ENCODE results near the gene ADISSP.
A peak's percentile ranks its signal among the peaks of the same experiment; 100 is the strongest.

The ADISSP gene

GRCh38 chr20:3739054-3739925, 28.3 kb downstream of the ADISSP start:
- no peak for DNase-seq (ENCODE audit: low read depth, low spot score)

GRCh38 chr20:3738111-3739053, 29.2 kb downstream of the ADISSP start:
- DNase-seq (ENCODE audit: low read depth, low spot score): no peak

- no peak for DNase-seq (ENCODE audit: low read depth, low spot score)
Observed at GRCh38 chr20:3735768-3736167, 31.8 kb downstream of the ADISSP start.

GRCh38 chr20:3734111-3734843, 33.3 kb downstream of the ADISSP start:
- DNase-seq (ENCODE audit: low read depth, low spot score): no peak

GRCh38 chr20:3733119-3733995, 34.2 kb downstream of the ADISSP start:
- DNase-seq (ENCODE audit: low read depth, low spot score): no peak

GRCh38 chr20:3732327-3733118, 35.0 kb downstream of the ADISSP start, which contains the start of gene HSPA12B:
Gene HSPA12B (plus strand): TSS chr20:3732685. CDS start chr20:3738675, 5,990 bp downstream.
- DNase-seq (ENCODE audit: low read depth, low spot score): no peak

- DNase-seq (ENCODE audit: low read depth, low spot score): no peak
Observed at GRCh38 chr20:3731944-3732326, 35.6 kb downstream of the ADISSP start.

GRCh38 chr20:3730803-3731672, 36.5 kb downstream of the ADISSP start:
- no peak for DNase-seq (ENCODE audit: low read depth, low spot score)

- no peak for DNase-seq (ENCODE audit: low read depth, low spot score)
Observed at GRCh38 chr20:3729811-3730540, 37.6 kb downstream of the ADISSP start.

- no peak for DNase-seq (ENCODE audit: low read depth, low spot score)
Observed at GRCh38 chr20:3729378-3729777, 38.2 kb downstream of the ADISSP start.

GRCh38 chr20:3728876-3729275, 38.7 kb downstream of the ADISSP start:
- DNase-seq (ENCODE audit: low read depth, low spot score): no peak

- DNase-seq (ENCODE audit: low read depth, low spot score): no peak
Observed at GRCh38 chr20:3728354-3728753, 39.2 kb downstream of the ADISSP start.

GRCh38 chr20:3727401-3728021, 40.0 kb downstream of the ADISSP start:
- DNase-seq (ENCODE audit: low read depth, low spot score): peak; percentile 69

- DNase-seq (ENCODE audit: low read depth, low spot score): no peak
Observed at GRCh38 chr20:3724356-3724755, 43.2 kb downstream of the ADISSP start.

- DNase-seq (ENCODE audit: low read depth, low spot score): no peak
Observed at GRCh38 chr20:3723284-3723683, 44.3 kb downstream of the ADISSP start.

- no peak for DNase-seq (ENCODE audit: low read depth, low spot score)
Observed at GRCh38 chr20:3721912-3722311, 45.6 kb downstream of the ADISSP start.

GRCh38 chr20:3720626-3721025, 46.9 kb downstream of the ADISSP start:
- no peak for DNase-seq (ENCODE audit: low read depth, low spot score)

- no peak for DNase-seq (ENCODE audit: low read depth, low spot score)
Observed at GRCh38 chr20:3720068-3720467, 47.5 kb downstream of the ADISSP start.

All from ELF-1 (cell line).